NCI-H748 (cell line): Measurements from ENCODE around the gene ACO2.

ENCODE experiments used
- DNase-seq: peaks from one replicate; lab custom pipeline; 2025; ENCODE audit not compliant: unreplicated experiment; lab: John Stamatoyannopoulos, UW

The ACO2 gene

DNA sequence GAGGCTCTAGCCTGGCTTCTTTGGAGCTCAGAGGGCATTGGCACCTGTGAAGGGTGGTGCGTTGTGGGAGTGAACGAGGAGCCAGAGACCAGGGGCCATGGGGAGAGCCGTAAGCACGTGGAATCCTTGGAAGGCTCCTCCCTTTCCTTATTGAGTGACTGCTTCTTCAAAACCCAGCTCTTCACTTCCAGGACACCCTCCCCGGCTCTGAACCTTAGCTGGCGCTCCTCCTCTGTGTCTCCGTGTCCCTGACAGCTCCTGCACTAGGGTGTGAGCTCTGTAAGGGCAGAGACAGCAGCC lies 49.1 kb downstream of the ACO2 start:
- DNase-seq: no peak

DNA sequence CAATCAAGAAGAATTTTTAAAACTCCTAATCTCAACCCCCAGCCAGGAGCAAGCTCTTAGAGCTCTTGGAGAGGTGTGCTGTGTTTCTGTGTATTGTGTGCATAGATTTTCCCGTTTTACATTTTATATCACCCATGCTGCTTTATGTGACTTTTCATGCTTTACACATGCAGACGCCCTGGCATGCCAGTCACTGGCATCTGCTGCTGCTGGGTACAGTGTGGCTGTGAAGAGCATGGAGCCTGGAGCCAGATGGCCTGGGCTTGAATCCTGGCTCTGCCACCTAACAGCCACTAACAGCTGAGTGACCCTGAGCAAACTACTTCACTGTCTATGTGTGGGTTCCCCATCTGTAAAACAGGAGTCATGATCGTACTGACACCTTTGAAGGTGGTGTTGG lies 52.2 kb downstream of the ACO2 start:
- no peak for DNase-seq

DNA sequence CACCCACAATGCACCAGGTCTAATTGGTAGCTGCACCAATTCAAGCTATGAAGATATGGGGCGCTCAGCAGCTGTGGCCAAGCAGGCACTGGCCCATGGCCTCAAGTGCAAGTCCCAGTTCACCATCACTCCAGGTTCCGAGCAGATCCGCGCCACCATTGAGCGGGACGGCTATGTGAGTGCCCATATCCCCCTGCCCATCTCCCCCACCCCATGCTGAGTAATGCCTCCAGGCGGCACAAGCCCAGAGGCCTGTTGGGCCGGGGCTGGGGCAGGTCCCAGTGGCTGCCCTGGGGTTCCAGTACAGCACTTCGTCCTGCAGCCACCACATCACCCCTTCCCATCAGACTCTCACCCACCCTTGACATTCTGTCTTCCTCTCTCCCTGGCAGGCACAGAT lies 53.9 kb downstream of the ACO2 start:
- no peak for DNase-seq

DNA sequence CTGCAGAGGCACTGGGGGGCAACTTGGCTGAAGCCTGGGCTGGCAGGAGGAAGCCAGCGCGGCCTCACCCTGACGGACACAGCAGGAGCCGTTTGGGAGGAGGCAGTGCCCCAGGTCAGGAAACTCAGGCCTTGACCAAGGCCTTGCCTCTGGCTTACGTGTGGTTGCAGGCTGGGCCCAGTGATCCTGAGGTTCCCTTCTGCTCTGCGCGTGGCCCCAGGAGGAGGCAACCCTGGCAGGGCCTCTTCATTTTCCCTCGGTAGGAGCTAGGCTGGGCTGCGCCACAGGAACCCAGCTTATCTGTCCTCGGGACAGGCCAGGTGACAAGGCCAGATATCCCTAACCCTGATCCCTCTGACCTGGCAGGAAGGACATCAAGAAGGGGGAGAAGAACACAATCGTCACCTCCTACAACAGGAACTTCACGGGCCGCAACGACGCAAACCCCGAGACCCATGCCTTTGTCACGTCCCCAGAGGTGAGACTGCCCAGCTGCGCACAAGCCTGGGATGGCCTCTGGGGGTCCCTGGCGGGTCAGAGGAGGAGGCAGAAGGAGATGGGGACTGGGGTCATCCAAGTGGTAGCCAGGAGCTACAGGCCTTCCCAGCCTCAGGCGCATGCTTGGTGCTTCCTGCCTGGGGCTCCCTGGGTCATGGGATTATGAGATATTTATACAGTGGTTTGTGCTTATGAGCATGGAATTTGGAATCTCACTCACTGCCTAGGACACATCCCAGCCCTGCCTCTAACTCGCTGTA lies 54.7 kb downstream of the ACO2 start:
- DNase-seq: no peak

DNA sequence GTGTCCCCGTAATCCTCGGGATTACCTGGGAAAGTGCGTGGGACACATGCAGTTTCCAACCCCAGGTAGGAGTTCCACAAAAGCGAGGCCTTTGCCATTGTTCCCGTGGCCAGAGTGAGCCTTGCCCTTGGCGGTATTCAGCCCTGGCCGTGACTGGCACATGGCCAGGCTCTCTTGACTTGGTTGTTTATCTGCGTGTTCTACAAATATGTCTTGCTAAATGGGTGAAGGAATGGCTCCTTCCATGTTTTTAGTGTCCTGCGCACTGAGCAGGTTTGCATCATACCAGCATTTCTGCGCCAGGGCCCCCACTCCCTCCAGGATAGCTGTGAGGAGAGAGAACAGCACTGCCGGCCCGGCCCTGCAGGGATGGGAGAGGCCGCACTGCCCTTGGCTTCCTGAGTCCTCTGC lies 55.3 kb downstream of the ACO2 start:
- peak; percentile 12 for DNase-seq

DNA sequence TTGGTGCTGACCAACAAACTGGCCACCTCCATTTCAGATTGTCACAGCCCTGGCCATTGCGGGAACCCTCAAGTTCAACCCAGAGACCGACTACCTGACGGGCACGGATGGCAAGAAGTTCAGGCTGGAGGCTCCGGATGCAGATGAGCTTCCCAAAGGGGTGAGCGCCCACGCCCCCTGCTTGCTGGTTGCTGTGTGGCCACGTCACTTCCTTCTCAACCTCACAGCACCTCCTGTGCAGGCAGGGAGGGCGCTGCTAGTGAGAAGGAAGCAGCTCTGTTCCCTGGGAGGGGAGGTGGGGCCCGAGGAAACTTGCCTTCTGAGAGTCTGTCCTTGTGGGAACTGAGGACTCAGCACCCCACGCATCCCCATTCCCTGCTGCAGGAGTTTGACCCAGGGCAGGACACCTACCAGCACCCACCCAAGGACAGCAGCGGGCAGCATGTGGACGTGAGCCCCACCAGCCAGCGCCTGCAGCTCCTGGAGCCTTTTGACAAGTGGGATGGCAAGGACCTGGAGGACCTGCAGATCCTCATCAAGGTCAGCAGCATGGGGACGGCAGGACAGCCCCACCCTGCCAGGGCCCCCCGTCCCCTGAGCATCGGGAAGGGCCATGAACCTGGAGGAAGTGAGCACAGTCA lies 56.0 kb downstream of the ACO2 start:
- no peak for DNase-seq

DNA sequence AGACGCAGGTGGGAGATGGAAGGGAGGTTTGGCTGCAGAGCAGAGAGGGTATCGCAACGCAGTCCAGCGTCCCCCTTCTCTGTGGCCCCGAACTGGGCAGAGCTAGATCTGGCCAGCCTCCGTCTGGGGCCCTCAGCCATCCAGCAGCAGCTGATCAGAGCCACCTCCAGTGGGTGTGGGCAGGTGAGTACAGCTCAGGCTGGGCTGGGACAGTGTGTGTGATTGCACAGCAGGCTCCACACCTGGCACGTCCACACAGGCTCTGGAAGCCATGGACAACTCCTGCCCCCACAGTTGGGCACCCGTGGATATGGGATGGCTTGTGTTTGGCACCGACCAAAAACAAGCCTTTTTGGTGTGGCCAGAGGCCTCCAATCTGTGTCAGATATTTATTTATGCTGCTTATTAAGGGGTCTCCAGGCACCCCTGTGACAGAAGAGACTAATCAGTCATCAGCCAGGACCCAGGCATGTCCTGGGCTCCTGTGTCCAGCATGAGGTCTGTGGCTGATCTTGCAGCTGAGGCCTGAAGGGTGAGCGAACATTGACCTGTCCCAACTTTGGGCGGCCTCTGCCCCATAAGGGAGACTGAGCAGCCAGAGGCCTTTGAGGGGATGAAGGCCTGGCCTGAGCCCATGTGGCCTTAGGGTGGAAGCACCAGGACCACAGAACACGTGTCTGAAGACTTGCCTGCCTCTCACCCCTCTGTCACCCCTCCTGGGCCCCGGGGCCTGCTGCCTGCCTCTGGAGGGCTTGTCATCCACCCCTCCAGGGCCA lies 56.7 kb downstream of the ACO2 start:
- DNase-seq: no peak

DNA sequence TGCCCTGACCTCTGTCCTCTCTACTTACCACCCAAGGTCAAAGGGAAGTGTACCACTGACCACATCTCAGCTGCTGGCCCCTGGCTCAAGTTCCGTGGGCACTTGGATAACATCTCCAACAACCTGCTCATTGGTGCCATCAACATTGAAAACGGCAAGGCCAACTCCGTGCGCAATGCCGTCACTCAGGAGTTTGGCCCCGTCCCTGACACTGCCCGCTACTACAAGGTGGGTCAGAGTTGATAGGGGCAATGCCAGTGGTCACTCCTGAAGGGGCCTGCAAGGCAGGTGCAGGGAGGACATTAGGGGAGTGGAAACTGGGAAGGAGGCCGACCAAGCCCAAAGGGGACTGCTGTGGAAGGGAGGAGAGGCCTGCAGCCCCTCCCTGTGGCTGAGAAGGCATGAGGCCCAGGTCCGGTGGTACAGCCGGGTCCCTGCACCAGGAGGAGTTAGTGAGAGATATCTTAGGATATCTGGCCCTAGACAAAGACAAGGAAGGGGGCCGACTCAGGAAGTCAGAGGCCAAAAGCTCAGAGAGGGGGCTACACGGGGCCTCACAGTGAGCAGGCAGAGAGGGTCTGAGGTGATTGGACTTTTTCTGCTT lies 57.4 kb downstream of the ACO2 start:
- DNase-seq: no peak

DNA sequence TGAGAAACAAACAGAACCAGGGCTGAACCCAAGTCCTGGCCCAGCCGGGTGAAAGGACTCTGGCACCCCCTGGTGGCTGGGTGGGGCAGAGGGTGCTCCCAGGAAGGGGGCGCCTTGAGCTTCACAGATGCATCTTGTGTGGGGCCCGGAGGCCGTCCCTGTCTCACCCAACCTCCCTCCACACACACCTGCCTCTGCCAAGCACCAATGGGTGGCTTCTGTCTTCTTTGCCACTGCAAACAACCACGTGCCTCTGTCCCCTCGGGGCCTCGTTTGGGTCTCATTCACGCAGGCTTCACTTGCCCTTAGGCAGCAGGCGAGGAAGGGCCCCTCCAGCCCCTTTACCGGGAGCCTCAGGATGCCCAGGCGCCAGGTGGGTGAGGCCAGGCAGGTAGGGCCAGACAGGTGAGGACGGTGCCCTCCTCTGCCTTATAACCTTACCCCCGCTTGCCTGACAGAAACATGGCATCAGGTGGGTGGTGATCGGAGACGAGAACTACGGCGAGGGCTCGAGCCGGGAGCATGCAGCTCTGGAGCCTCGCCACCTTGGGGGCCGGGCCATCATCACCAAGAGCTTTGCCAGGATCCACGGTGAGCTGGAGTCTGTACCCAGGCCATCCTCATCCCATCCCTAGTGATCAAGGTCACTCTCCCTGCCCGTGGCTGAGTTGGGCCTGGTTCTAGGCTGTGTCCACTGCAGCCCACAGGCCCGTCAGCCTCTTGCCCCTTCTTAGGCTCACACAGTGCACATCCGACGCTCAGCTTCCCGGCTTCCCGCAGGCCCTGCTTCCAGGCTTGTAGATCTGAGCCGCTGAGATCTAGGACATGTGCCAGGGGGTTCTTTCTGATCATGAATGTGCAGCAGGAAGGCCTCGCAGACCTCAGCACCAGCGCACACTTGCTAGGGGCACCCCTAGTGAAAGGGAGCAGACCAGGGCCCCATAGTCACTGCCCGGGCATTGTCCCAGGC lies 58.2 kb downstream of the ACO2 start:
- no peak for DNase-seq

DNA sequence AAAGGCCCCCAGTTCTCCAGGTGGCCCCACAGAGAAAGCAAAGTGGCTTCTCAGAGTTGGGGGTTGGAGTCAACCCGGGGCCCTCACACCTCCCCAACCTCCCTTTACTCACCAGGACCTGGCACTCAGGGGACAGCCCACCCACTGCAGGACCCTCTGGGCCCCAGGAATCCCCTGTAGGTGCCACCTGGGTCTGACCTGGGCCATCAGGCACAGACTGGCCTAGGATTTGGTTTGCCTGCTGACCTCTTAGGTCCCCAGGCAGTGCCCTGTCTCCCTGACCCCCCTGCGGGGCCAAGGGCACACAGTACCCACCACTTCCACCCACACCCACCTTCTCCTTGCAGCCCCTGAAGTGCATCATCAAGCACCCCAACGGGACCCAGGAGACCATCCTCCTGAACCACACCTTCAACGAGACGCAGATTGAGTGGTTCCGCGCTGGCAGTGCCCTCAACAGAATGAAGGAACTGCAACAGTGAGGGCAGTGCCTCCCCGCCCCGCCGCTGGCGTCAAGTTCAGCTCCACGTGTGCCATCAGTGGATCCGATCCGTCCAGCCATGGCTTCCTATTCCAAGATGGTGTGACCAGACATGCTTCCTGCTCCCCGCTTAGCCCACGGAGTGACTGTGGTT lies 59.3 kb downstream of the ACO2 start:
- DNase-seq: no peak

DNA sequence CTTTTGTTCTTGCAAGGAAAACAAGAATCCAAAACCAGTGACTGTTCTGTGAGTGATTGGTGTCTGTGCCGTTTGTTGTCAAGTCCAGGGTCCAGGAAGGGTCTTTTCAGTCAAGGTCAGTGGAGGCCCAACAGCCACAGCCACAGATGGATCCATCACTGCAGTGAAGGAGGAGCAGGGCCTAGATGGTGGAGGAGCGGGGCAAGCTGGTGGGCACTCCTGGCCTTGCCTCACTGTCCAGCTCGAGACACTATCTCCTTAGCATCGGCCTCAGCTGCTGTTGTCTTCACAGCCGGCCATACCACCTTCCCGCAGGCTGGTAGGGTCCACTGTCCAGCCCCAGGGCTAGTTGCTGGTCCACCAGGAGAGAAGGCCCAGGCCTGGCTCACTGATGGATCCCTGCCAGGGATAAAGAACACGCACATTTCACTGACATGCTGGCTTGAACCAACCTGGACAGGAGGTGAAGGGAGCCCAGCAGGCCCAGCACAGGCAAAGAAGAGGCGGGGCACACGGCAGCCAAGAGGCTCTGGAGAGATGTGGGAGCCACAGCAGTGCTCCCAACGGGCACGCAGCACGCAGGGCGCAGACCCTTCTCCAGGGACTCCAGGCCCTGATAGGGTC lies 60.1 kb downstream of the ACO2 start:
- no peak for DNase-seq

DNA sequence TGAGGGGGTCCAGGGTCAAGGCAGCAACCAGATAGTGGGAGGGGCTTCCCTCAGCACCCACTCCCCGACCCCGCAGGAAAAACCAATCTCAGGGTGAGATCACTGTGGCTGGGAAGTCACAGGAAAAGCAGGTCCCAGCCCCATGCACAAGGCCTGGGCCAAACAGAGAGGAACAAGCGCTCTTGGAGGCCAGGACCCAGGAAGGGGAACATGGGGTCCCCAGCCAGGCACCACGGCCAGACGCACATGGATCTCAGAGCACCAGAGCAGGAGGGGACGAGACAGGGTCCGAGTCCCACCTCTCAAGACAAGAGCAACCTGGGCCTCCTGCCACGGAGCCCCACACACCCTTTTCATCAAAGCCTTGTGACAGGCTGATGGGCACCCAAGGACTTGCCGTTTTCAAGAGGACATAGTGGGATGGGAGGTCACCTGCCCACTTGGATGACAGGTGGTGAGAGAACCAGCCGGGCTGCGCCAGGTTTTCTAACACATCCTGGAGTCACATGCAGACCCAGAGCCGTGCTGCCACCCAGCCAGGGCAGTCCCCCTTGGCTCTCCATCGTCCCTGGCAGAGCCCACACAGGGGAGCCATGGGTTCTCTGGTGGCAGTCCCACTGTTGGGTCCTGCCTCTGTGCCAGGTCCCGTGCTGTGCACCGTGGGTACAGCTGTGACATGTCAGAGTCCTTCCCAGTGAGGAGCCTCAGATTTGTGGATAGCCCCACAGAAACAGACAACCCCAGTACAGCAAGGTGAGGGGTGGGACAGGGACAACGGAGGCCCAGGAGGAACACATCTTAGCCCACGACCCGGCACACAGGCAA lies 62.2 kb downstream of the ACO2 start:
- no peak for DNase-seq

DNA sequence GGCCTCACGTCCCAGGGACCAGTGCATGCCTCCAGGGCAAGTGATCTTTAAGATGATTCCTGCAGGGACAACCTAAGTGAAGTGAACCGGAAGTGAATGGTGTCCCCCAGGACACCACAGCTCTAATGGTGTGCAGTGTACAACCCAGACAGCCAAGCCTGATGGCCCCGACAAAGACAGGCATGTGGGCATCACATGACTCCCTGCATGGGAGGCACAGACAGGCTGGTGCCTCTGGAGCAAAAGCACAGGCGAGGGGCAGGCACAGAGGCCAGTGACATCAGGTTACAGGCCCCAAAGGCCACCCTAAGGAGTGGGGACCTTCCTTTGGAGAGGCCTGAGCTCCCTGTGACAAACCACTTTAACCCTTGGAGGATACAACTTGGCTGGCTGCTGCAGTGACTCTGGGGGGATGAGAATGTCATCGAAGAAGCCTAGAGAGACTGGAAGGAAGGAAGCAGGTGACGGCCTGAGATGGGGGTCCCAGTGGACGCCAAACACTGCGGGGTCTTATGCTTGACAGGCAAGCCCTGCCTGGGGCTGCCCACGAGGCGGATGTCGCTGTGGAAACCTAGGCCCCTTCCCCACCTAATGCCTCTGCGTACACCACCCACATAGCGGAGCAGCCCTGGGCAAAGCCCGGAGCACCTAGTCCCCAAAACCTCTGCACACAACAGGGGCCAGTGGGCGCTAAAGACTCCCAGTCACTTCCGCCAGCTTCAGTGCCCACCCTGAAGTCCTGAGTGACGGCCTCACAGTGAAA lies 63.0 kb downstream of the ACO2 start:
- no peak for DNase-seq

DNA sequence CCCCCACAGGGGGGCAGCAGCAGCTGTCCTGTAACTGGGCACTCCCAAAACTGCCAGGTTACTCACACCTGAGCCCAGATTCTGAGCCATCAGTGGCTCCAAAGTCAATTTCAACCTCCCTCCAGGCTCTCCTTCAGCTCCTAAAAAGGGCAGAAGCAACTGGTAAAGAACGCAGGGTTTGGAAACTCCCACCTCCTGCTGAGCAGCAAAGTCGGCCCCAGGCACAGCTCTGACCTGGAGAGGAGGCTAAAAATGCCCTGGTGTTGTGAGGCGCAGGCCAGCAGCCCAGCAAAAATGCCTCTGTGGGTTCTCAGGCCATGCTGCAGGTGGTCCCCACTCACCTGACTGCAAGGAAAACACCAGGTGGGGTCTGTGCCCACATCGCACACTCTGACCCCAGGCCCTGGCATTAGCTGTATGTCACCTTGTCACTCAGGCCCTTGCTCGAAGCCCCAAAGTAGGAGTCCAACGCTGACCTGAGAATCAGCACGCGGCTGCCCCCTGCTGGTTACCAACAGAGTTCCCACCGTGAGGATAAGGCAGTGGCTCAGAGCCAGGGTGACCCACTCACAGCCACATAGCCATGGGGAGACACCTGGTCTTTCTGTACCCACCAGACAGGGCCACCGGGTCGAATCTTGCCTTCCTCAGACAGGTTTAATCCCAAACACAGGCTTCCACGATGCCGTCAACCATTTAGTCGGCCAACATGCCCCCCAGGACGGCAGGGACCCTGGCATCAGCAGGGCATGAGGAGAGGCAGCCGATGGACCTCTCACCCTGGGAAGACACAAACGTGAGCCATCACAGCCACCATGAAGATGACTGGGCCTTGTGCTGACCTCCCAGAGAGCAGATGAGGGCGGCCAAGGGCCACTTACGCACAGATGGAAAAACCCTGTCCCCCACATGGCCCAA lies 64.2 kb downstream of the ACO2 start:
- DNase-seq: peak; percentile 43

DNA sequence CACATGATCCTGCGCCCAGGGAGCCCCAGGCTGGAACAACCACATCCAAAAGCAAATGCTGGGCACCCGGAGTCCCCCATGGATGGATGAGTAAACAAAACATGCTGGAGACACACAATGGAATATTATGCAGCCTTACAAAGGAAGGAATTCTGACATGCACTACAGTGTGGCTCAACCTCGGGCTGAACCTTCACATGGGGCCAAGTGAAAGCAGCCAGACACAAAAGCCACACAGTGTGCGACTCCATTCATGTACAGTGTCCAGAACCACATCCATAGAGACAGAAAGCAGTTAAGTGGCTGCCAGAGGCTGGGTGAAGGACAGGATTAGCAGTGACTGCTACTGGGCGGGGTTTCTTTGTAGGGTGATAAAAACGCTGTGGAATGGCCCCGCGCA lies 65.3 kb downstream of the ACO2 start:
- DNase-seq: no peak

DNA sequence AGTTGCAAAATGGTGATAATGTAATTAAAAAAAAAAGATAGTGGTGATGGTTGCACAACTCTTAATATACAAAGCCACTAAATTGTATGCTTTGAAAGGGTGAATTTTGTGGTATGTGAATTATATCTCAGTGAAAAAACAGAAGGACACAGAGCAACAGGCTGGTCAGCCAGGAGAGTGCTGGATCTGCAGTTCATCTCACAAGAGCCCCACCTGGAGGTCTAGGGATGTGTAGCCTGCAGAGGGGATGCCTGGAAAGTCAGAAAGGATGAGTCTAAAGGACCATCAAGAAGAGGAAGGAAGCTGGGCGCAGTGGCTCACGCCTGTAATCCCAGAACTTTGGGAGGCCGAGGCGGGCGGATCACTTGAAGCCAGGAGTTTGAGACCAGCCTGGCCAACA lies 66.3 kb downstream of the ACO2 start:
- no peak for DNase-seq

DNA sequence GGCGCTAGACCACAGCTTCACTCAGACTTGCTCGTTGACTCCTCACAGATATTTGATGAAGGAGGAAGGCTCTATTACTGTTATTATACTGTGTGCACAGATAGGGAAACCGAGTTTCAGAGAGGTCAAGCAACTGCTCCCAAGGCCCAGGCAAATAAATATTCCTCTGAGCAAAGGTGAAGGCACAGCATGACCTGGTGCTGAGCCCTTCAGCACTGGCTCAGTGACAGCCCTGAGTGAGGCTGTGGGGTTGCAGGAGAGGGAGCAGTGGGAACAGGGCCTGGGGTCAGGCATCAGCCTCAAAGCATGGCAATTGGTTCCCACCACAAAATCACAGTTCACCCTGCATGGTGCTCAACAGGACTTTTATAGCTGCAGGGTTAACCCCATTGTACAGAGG lies 68.3 kb downstream of the ACO2 start:
- no peak for DNase-seq
